ENCODE measurements around the gene ADPGK.

- TF ChIP-seq POLR2A (IDR thresholded peaks at IDR 0.05), result no peak
- TF ChIP-seq CTCF (IDR thresholded peaks at IDR 0.05), result no peak
- no peak for TF ChIP-seq POLR2AphosphoS5 (IDR thresholded peaks at IDR 0.05)
These were observed 58.1 kb downstream of the ADPGK start for GRCh38 chr15:72725446-72725845.
